Common myeloid progenitor, CD34-positive (primary cell): ENCODE results near the gene FAM107B. TPM values are rescaled to one million over a fixed set of nuclear protein-coding genes. Genes with fewer than 3 reads are reported as not detected.
A peak's percentile ranks its signal among the peaks of the same experiment; 100 is the strongest.

Experiments used
- CTCF ChIA-PET: fragments of 350-600 bp; sonication (Branson Sonifier 250); formaldehyde crosslinking; loops from one replicate; lab custom pipeline; 2021; ENCODE audit warnings: antibody characterized with exemption; lab: Charles Lee
- POLR2A ChIA-PET: fragments of 350-600 bp; sonication (Branson Sonifier 250); formaldehyde crosslinking; loops from one replicate; lab custom pipeline; 2021; ENCODE audit warnings: antibody characterized with exemption; lab: Charles Lee
- DNase-seq, 3 donors: peaks; one replicate each; pipeline versions ENCODE4 v3.0.0 to v3.0.0-alpha.2; 2013
- H3K27ac ChIP-seq, 2 experiments: 1 replicate in 1 of 2; 2 replicates in 1 of 2; pipeline ENCODE4 v1.7.0; 2013; ENCODE audit warnings: inconsistent platforms in 2 of 2, low read length in 2 of 2, mild to moderate bottlenecking in 2 of 2, low read depth in 1 of 2, moderate library complexity in 1 of 2; ENCODE audit not compliant: severe bottlenecking in 2 of 2, insufficient read depth in 1 of 2, poor library complexity in 1 of 2
- H3K27me3 ChIP-seq, 5 experiments: replicated peaks in 2 of 5; 1 replicate in 3 of 5; 2 replicates in 2 of 5; pipeline versions ENCODE4 v1.6.1 to v1.7.0; 2013; ENCODE audit warnings: low read length in 4 of 5, mild to moderate bottlenecking in 2 of 5, moderate library complexity in 2 of 5, inconsistent platforms in 1 of 5; ENCODE audit not compliant: insufficient read depth in 5 of 5, control insufficient read depth in 4 of 5
- H3K36me3 ChIP-seq, 4 experiments: 1 replicate in 2 of 4; 2 replicates in 2 of 4; pipeline versions ENCODE4 v1.6.1 to v1.7.0; 2013; ENCODE audit warnings: low read length in 3 of 4, control low read depth in 1 of 4, mild to moderate bottlenecking in 1 of 4; ENCODE audit not compliant: control insufficient read depth in 4 of 4, insufficient read depth in 4 of 4
- H3K4me1 ChIP-seq, 4 experiments: 1 replicate in 3 of 4; 2 replicates in 1 of 4; pipeline versions ENCODE4 v1.6.1 to v1.7.1; 2013; ENCODE audit warnings: low read length in 3 of 4, mild to moderate bottlenecking in 3 of 4, control low read depth in 1 of 4, inconsistent platforms in 1 of 4, moderate library complexity in 1 of 4; ENCODE audit not compliant: control insufficient read depth in 4 of 4, insufficient read depth in 4 of 4; ENCODE audit errors: control extremely low read depth in 1 of 4
- H3K4me3 ChIP-seq, 7 experiments: 1 replicate in 4 of 7; 2 replicates in 3 of 7; pipeline versions ENCODE4 v1.5.1 to v1.7.0; 2013; ENCODE audit warnings: mild to moderate bottlenecking in 7 of 7, low read length in 6 of 7, moderate library complexity in 6 of 7, inconsistent platforms in 2 of 7, low read depth in 2 of 7, control low read depth in 1 of 7; ENCODE audit not compliant: insufficient read depth in 4 of 7, control insufficient read depth in 1 of 7; ENCODE audit errors: extremely low read depth in 1 of 7
- H3K9me3 ChIP-seq, 5 experiments: 1 replicate in 4 of 5; 2 replicates in 1 of 5; pipeline versions ENCODE4 v1.6.1 to v1.7.1; 2013; ENCODE audit warnings: low read length in 4 of 5, mild to moderate bottlenecking in 2 of 5, inconsistent platforms in 1 of 5, low read depth in 1 of 5, moderate library complexity in 1 of 5; ENCODE audit not compliant: control insufficient read depth in 4 of 5, insufficient read depth in 2 of 5; ENCODE audit errors: control extremely low read depth in 1 of 5
- WGBS: methylation state at CpG from one replicate; pipeline ENCODE4 v1.1.5; 2013; ENCODE audit not compliant: insufficient coverage; 5-methylcytosine and 5-hydroxymethylcytosine counted together
- polyA plus RNA-seq: library from polyadenylated mRNA; unstranded; fragments of 120-200 nt; gene quantifications from one replicate; pipeline ENCODE4 v1.2.1, GENCODE V29; 2013

Gene FAM107B
- polyA plus RNA-seq, result 6.8 TPM

- H3K4me3 ChIP-seq, result no peak within 1 kb of the TSS
- no peaks in the 10 kb centered on the region for H3K9me3 ChIP-seq
- POLR2A ChIA-PET, result no interaction called here
- no peaks in the 10 kb centered on the region for H3K36me3 ChIP-seq
- no peak within 1 kb of the TSS for H3K27ac ChIP-seq
- H3K4me1 ChIP-seq, result no peaks in the 10 kb centered on the region
- WGBS, result 98% methylated on average over 8 of the region's 8 CpGs
- H3K27me3 ChIP-seq, result no peaks in the 10 kb centered on the region
- CTCF ChIA-PET, result no interaction called here
- no peak for DNase-seq
These were observed at the start of gene FAM107B for GRCh38 chr10:14774797-14775196. Gene FAM107B (minus strand): TSS chr10:14774897. CDS start chr10:14774663, 234 bp downstream.

DNA sequence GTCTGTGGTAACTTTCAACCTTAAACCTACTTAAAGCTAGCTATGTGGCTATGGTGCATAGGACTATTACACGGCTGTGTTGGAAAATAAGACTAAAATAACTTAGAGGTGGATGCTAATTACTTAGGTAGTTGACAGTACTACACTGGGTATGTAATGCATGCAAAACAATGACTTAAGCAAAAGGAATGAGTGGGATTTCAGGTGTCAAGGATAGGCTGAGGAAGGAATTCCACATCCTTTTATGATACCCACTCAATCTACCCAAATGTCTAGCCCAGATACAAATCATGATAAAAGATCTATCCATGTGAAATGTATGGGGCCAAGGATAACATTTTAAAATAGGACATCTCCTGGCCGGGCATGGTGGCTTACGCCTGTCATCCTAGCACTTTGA lies 49.3 kb upstream of the FAM107B start:
- POLR2A ChIA-PET, result no interaction called here
- Histone ChIP-seq H3K4me1 (peaks cover 0 to 12% (median 0%) of the 10 kb centered on the region in 4 experiments), H3K4me3 (no peak overlapping the region), H3K27ac (no peak overlapping the region), H3K9me3 (no peaks in the 10 kb centered on the region), H3K27me3 (no peaks in the 10 kb centered on the region), H3K36me3 (no peaks in the 10 kb centered on the region)
- 85% methylated on average over 3 of the region's 3 CpGs for WGBS
- DNase-seq, result no peak
- CTCF ChIA-PET, result interaction anchor here (0.6 to 2.9 kb wide), 15 partner anchors 9 to 625 kb away, joined by 3 to 14 read pairs (median 4); partner anchors contain the start of genes CDNF, HSPA14 and MSANTD7

GRCh38 chr10:14822879-14823755 lies 48.4 kb upstream of the FAM107B start:
- Histone ChIP-seq H3K9me3 (no peaks in the 10 kb centered on the region), H3K27me3 (no peaks in the 10 kb centered on the region), H3K4me3 (no peak overlapping the region), H3K36me3 (no peaks in the 10 kb centered on the region), H3K4me1 (peaks cover 0 to 12% (median 0%) of the 10 kb centered on the region in 4 experiments), H3K27ac (no peak overlapping the region)
- peak; percentile 29 to 65 (median 59) for DNase-seq
- WGBS, result 100% methylated on average over 1 of the region's 3 CpGs
- POLR2A ChIA-PET, result no interaction called here
- CTCF ChIA-PET, result interaction anchor here (0.6 to 2.9 kb wide), 21 partner anchors 10 to 975 kb away, joined by 3 to 14 read pairs (median 4); partner anchors contain the start of genes CDNF, HSPA14 and MSANTD7

GRCh38 chr10:14821635-14822375 lies 47.1 kb upstream of the FAM107B start:
- Histone ChIP-seq H3K27ac (no peak overlapping the region), H3K9me3 (no peaks in the 10 kb centered on the region), H3K36me3 (no peaks in the 10 kb centered on the region), H3K4me1 (peaks cover 0 to 12% (median 0%) of the 10 kb centered on the region in 4 experiments), H3K27me3 (no peaks in the 10 kb centered on the region), H3K4me3 (no peak overlapping the region)
- ChIA-PET POLR2A (no interaction called here), CTCF (interaction anchor here (0.6 to 2.9 kb wide), 7 partner anchors 9 to 323 kb away, joined by 3 to 14 read pairs (median 4); no protein-coding TSS in a partner anchor)
- WGBS, result 75% methylated on average over 4 of the region's 6 CpGs
- no peak for DNase-seq

GRCh38 chr10:14820775-14821154 lies 46.1 kb upstream of the FAM107B start:
- ChIA-PET POLR2A (interaction anchor here (0.6 kb wide), 1 partner anchor 196 kb away, joined by 3 read pairs; no protein-coding TSS in a partner anchor), CTCF (no interaction called here)
- no peaks in the 10 kb centered on the region for H3K36me3 ChIP-seq
- H3K4me1 ChIP-seq, result peaks cover 0 to 5% (median 0%) of the 10 kb centered on the region in 4 experiments
- H3K4me3 ChIP-seq, result no peak overlapping the region
- H3K9me3 ChIP-seq, result no peaks in the 10 kb centered on the region
- H3K27ac ChIP-seq, result no peak overlapping the region
- DNase-seq, result peak in 1 of 3 donors; percentile 18
- 68% methylated on average over 2 of the region's 5 CpGs for WGBS
- H3K27me3 ChIP-seq, result no peaks in the 10 kb centered on the region

DNA sequence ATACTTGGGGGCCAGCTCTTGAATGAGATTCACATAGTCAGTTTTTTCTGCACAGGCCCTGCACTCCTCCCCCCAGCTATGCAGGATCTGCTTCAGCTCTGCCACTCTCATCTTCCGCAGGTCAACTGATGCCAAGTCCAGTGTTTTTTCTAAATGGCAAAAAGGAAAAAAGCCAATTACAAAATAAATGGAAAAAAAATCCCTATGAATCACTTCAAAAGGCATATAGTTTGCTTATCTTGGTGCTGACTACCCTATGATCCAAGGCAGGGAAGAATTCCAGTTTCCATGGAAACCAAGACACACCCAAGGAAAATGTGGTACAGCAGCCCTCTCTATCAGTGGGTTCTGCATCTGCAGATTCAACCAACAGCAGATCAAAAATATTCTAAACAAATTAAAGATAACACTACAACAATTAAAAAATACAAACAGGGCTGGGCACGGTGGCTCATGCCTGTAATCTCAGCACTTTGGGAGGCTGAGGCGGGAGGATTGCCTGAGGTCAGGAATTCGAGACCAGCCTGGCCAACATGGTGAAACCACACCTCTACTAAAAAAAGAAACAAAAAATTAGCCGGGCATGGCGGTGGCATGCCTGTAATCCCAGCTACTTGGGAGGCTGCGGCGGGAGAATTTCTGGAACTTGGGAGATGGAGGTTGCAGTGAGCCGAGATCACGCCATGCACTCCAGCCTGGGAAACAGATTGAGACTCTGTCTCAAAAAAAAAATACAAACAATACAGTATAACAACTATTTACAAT lies 45.5 kb upstream of the FAM107B start:
- no peaks in the 10 kb centered on the region for H3K36me3 ChIP-seq
- H3K9me3 ChIP-seq, result no peaks in the 10 kb centered on the region
- H3K4me3 ChIP-seq, result no peak overlapping the region
- H3K27me3 ChIP-seq, result no peaks in the 10 kb centered on the region
- POLR2A ChIA-PET, result interaction anchor here (0.6 kb wide), 1 partner anchor 196 kb away, joined by 3 read pairs; no protein-coding TSS in a partner anchor
- no peak for DNase-seq
- 100% methylated on average over 2 of the region's 10 CpGs for WGBS
- H3K4me1 ChIP-seq, result peaks cover 0 to 5% (median 0%) of the 10 kb centered on the region in 4 experiments
- CTCF ChIA-PET, result interaction anchor here (0.7 to 1.6 kb wide), 3 partner anchors 17 to 209 kb away, joined by 3 to 4 read pairs (median 3); partner anchors contain the start of gene CDNF
- H3K27ac ChIP-seq, result no peak overlapping the region
